GM12878 (cell line): ENCODE measurements around the gene SLC26A8. TPM values are rescaled to one million over a fixed set of nuclear protein-coding genes. Genes with fewer than 3 reads are reported as not detected.

ENCODE experiments used
- CBX5 ChIP-seq: sonication (generic); IDR thresholded peaks from 2 replicates; pipeline ENCODE4 v1.6.1; 2016; ENCODE audit warnings: low read depth, moderate library complexity, mild to moderate bottlenecking, inconsistent platforms
- CREM ChIP-seq: IDR thresholded peaks from 2 replicates; pipeline ENCODE4 v1.6.1; 2014; ENCODE audit warnings: antibody characterized with exemption, low read depth
- ELK1 ChIP-seq: IDR thresholded peaks from 2 replicates; pipeline ENCODE4 v1.6.1; 2012; ENCODE audit warnings: low read depth, low read length, improper control_type of control experiment
- GABPA ChIP-seq: IDR thresholded peaks from 2 replicates; pipeline ENCODE4 v1.6.1; 2014; ENCODE audit warnings: antibody characterized with exemption, low read depth, mild to moderate bottlenecking, inconsistent platforms
- HDAC2 ChIP-seq: fragments of 200-600 bp; sonication (generic); IDR thresholded peaks from 2 replicates; pipeline ENCODE4 v1.6.1; 2017
- IRF4 ChIP-seq: IDR thresholded peaks from 2 replicates; pipeline ENCODE4 v1.6.1; 2011; ENCODE audit warnings: low read depth, low read length
- KDM1A ChIP-seq: fragments of 200-600 bp; sonication (generic); IDR thresholded peaks from 2 replicates; pipeline ENCODE4 v1.6.1; 2016; ENCODE audit warnings: borderline replicate concordance
- KLF5 ChIP-seq: fragments of 450-650 bp; IDR thresholded peaks from 2 replicates; pipeline ENCODE4 v1.6.1; 2014; ENCODE audit warnings: mild to moderate bottlenecking; ENCODE audit not compliant: partially characterized antibody
- MTA2 ChIP-seq: fragments of 450-650 bp; IDR thresholded peaks from 2 replicates; pipeline ENCODE4 v1.6.1; 2016; ENCODE audit warnings: low read depth, mild to moderate bottlenecking, moderate library complexity
- MTA3 ChIP-seq: IDR thresholded peaks from 2 replicates; pipeline ENCODE4 v1.6.1; 2012; ENCODE audit warnings: low read length, inconsistent platforms, borderline replicate concordance
- MXI1 ChIP-seq: fragments of 150-350 bp; IDR thresholded peaks from 2 replicates; pipeline ENCODE4 v1.6.1; 2011; ENCODE audit warnings: low read depth, mild to moderate bottlenecking, inconsistent platforms, low read length, improper control_type of control experiment
- NFIC ChIP-seq: IDR thresholded peaks from 2 replicates; pipeline ENCODE4 v1.6.1; 2012; ENCODE audit warnings: low read depth, mild to moderate bottlenecking, inconsistent platforms, low read length, moderate library complexity
- PAX5 ChIP-seq: IDR thresholded peaks from 2 replicates; pipeline ENCODE4 v1.6.1; 2011; ENCODE audit warnings: low read depth, low read length, borderline replicate concordance
- PML ChIP-seq: IDR thresholded peaks from 2 replicates; pipeline ENCODE4 v1.6.1; 2012; ENCODE audit warnings: low read length, inconsistent platforms
- POLR2AphosphoS2 ChIP-seq: IDR thresholded peaks from 2 replicates; pipeline ENCODE4 v1.6.1; 2011; ENCODE audit warnings: low read depth, mild to moderate bottlenecking, low read length, improper control_type of control experiment, moderate library complexity
- RAD21 ChIP-seq: IDR thresholded peaks from 2 replicates; pipeline ENCODE4 v1.6.1; 2011; ENCODE audit warnings: mild to moderate bottlenecking, low read depth, low read length, moderate library complexity; ENCODE audit not compliant: insufficient read depth
- RFX5 ChIP-seq: IDR thresholded peaks from 2 replicates; pipeline ENCODE4 v1.6.1; 2011; ENCODE audit warnings: low read depth, low read length, improper control_type of control experiment
- SUZ12 ChIP-seq: fragments of 200-600 bp; sonication (generic); IDR thresholded peaks from one replicate; pipeline ENCODE4 v1.6.1; 2018; ENCODE audit warnings: antibody characterized with exemption, mild to moderate bottlenecking; ENCODE audit not compliant: unreplicated experiment
- TCF7 ChIP-seq: IDR thresholded peaks from 2 replicates; pipeline ENCODE4 v1.6.1; 2014; ENCODE audit warnings: antibody characterized with exemption, borderline replicate concordance
- ZBTB4 ChIP-seq: fragments of 450-650 bp; formaldehyde crosslinking; IDR thresholded peaks from 2 replicates; pipeline ENCODE4 v1.4.0; 2022; ENCODE audit warnings: mild to moderate bottlenecking, moderate library complexity
- polyA plus RNA-seq, 11 experiments: library from polyadenylated mRNA; depleted of rRNA in 4 of 11; unstranded in 6 of 11; stranded (reverse) in 5 of 11; fragments of >200 nt; fragmentation: Nextera tagmentation in 4 of 11; fragmentation: Illumina TruSeq in 1 of 11; extraction: Ambion mirVana in 4 of 11; extraction: Trizol in 1 of 11; gene quantifications; 1 replicate in 1 of 11; 2 replicates in 10 of 11; pipeline versions ENCODE4 v1.2.1 to v1.2.3, GENCODE V29; 2011 to 2016; ENCODE audit warnings: inconsistent platforms in 2 of 11, missing spikeins in 2 of 11, low read depth in 1 of 11
- total RNA-seq, 4 experiments: library from RNA; depleted of rRNA in 3 of 4; stranded (reverse); fragments of >200 nt in 3 of 4; fragmentation: Illumina TruSeq in 1 of 4; extraction: Trizol in 1 of 4; gene quantifications; 2 replicates each; pipeline versions ENCODE4 v1.2.1 to v1.2.3, GENCODE V29; 2013 to 2021
- TF ChIP-seq, protein P1 (sequence below): fragments of 450-650 bp; formaldehyde crosslinking; IDR thresholded peaks from 2 replicates; pipeline ENCODE4 v1.4.0; 2020; ENCODE audit warnings: mild to moderate bottlenecking, moderate library complexity

SLC26A8 gene
- total and polyA plus RNA-seq, 10 of the 15 experiments (the other 5 are each of a cell fraction or from before 2014, with no cell fraction given) = 0.09 to 0.95 (median 0.27) TPM; not detected in 2

GRCh38 chr6:35920793-35921732 is 103.4 kb downstream of the SLC26A8 start, which contains the start of gene SRPK1 (continued):
- TF ChIP-seq ELK1 (peak; percentile 31; the same call in 1 of the 2 replicates), KLF5 (no peak), PML (no peak), PAX5 (peak; percentile 8; the same call in 1 of the 2 replicates), POLR2AphosphoS2 (no peak), HDAC2 (no peak), CREM (no peak), SUZ12 (no peak), TCF7 (no peak), NFIC (no peak), RFX5 (no peak), RAD21 (no peak), IRF4 (no peak), MTA2 (0 out of 2 replicates have a peak, but pooled peaks have one; percentile 14), ZBTB4 (CRISPR knock-in tag) (0 out of 2 replicates have a peak, but pooled peaks have one; percentile 7), CBX5 (no peak), MTA3 (no peak), MXI1 (no peak), KDM1A (no peak), GABPA (no peak)
- TF ChIP-seq, protein P1, sequence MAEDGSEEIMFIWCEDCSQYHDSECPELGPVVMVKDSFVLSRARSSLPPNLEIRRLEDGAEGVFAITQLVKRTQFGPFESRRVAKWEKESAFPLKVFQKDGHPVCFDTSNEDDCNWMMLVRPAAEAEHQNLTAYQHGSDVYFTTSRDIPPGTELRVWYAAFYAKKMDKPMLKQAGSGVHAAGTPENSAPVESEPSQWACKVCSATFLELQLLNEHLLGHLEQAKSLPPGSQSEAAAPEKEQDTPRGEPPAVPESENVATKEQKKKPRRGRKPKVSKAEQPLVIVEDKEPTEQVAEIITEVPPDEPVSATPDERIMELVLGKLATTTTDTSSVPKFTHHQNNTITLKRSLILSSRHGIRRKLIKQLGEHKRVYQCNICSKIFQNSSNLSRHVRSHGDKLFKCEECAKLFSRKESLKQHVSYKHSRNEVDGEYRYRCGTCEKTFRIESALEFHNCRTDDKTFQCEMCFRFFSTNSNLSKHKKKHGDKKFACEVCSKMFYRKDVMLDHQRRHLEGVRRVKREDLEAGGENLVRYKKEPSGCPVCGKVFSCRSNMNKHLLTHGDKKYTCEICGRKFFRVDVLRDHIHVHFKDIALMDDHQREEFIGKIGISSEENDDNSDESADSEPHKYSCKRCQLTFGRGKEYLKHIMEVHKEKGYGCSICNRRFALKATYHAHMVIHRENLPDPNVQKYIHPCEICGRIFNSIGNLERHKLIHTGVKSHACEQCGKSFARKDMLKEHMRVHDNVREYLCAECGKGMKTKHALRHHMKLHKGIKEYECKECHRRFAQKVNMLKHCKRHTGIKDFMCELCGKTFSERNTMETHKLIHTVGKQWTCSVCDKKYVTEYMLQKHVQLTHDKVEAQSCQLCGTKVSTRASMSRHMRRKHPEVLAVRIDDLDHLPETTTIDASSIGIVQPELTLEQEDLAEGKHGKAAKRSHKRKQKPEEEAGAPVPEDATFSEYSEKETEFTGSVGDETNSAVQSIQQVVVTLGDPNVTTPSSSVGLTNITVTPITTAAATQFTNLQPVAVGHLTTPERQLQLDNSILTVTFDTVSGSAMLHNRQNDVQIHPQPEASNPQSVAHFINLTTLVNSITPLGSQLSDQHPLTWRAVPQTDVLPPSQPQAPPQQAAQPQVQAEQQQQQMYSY (CRISPR knock-in tag) = no peak
